Endodermal cell (in vitro differentiated cells): ENCODE data around the gene JSRP1. TPM values are rescaled to one million over a fixed set of nuclear protein-coding genes. Genes with fewer than 3 reads are reported as not detected.

Experiments
- DNase-seq: peaks from one replicate; pipeline ENCODE4 v3.0.0-alpha.2; 2017
- H3K27ac ChIP-seq: 2 replicates; pipeline ENCODE4 v1.5.1; 2013; ENCODE audit warnings: mild to moderate bottlenecking, low read depth, low read length, moderate library complexity
- H3K27me3 ChIP-seq: 2 replicates; pipeline ENCODE4 v1.6.1; 2013; ENCODE audit warnings: mild to moderate bottlenecking, low read length, moderate library complexity; ENCODE audit not compliant: insufficient read depth, control insufficient read depth, poor library complexity, severe bottlenecking
- H3K36me3 ChIP-seq: 2 replicates; pipeline ENCODE4 v1.7.0; 2013; ENCODE audit warnings: mild to moderate bottlenecking, low read length, moderate library complexity; ENCODE audit not compliant: control insufficient read depth, insufficient read depth
- H3K4me1 ChIP-seq: one replicate; pipeline ENCODE4 v1.7.0; 2013; ENCODE audit warnings: low read length; ENCODE audit not compliant: control insufficient read depth, insufficient read depth
- H3K4me3 ChIP-seq: 2 replicates; pipeline ENCODE4 v1.5.1; 2013; ENCODE audit warnings: mild to moderate bottlenecking, low read length, moderate library complexity
- H3K9ac ChIP-seq: 2 replicates; pipeline ENCODE4 v1.6.1; 2013; ENCODE audit warnings: mild to moderate bottlenecking, low read length, moderate library complexity; ENCODE audit not compliant: poor library complexity, severe bottlenecking; ENCODE audit errors: extremely low read depth
- H3K9me3 ChIP-seq: 2 replicates; pipeline ENCODE4 v1.6.1; 2013; ENCODE audit warnings: mild to moderate bottlenecking, low read length, moderate library complexity; ENCODE audit not compliant: control insufficient read depth
- H3K27ac Mint-ChIP-seq: 2 replicates; pipeline ENCODE4 v1.8.0; 2020; ENCODE audit warnings: mixed read lengths
- H3K27me3 Mint-ChIP-seq: 2 replicates; pipeline ENCODE4 v1.8.0; 2021; ENCODE audit warnings: mild to moderate bottlenecking, mixed read lengths; ENCODE audit not compliant: insufficient read depth
- H3K36me3 Mint-ChIP-seq: 2 replicates; pipeline ENCODE4 v1.8.0; 2020; ENCODE audit warnings: low read depth, mixed read lengths
- H3K4me1 Mint-ChIP-seq: 2 replicates; pipeline ENCODE4 v1.8.0; 2020; ENCODE audit warnings: mixed read lengths
- H3K4me3 Mint-ChIP-seq: 2 replicates; pipeline ENCODE4 v1.8.0; 2020; ENCODE audit warnings: mild to moderate bottlenecking, moderate library complexity, mixed read lengths
- H3K9me3 Mint-ChIP-seq: 2 replicates; pipeline ENCODE4 v1.8.0; 2020; ENCODE audit warnings: mild to moderate bottlenecking, mixed read lengths
- CTCF ChIP-seq: fragments of 200-600 bp; sonication (generic); conservative IDR thresholded peaks from 2 replicates; pipeline ENCODE4 v1.5.0; 2021; ENCODE audit warnings: antibody characterized with exemption, mild to moderate bottlenecking
- WGBS, 2 experiments: methylation state at CpG; one replicate each; pipeline versions ENCODE4 v1.1.5 to v1.1.7; 2013; ENCODE audit warnings: missing lambda C conversion rate in 2 of 2, mixed read lengths in 1 of 2; ENCODE audit not compliant: insufficient coverage in 1 of 2, insufficient read length in 1 of 2; 5-methylcytosine and 5-hydroxymethylcytosine counted together
- total RNA-seq, 2 donors: library from RNA; stranded (reverse); fragmentation: NEBNext Ultra II Directional in 1 of 2; extraction: Animal tissue kit (Norgen Biotek cat#: 25700) in 1 of 2; gene quantifications; 2 replicates in 1 of 2; 3 replicates in 1 of 2; pipeline ENCODE4 v1.2.1, GENCODE V29; 2021

Gene JSRP1
- total RNA-seq, 2 donors from 2014 or later, result 0.66 to 0.89 TPM

GRCh38 chr19:2246014-2246620, 10.1 kb downstream of the JSRP1 start:
- 92 to 93% methylated on average over 18 to 25 of the region's 25 CpGs for WGBS, 2 experiments
- Histone ChIP-seq H3K4me3 (no peak overlapping the region), H3K4me1 (no peaks in the 10 kb centered on the region), H3K36me3 (peaks cover 55% of the 10 kb centered on the region), H3K9ac (no peak overlapping the region), H3K27me3 (no peaks in the 10 kb centered on the region), H3K9me3 (no peaks in the 10 kb centered on the region), H3K27ac (no peak overlapping the region)
- Mint-ChIP-seq H3K4me1 (peaks cover under 1% of the 10 kb centered on the region), H3K4me3 (no peak overlapping the region), H3K9me3 (no peaks in the 10 kb centered on the region), H3K36me3 (peaks cover 24% of the 10 kb centered on the region), H3K27ac (no peak overlapping the region), H3K27me3 (no peaks in the 10 kb centered on the region)
- TF ChIP-seq CTCF, result no peak
- DNase-seq, result no peak

GRCh38 chr19:2245273-2245672, 10.9 kb downstream of the JSRP1 start:
- Mint-ChIP-seq H3K9me3 (no peaks in the 10 kb centered on the region), H3K27ac (no peak overlapping the region)
- no peak for TF ChIP-seq CTCF

GRCh38 chr19:2244486-2244885, 11.7 kb downstream of the JSRP1 start:
- no peak for TF ChIP-seq CTCF
- Histone ChIP-seq H3K4me3 (no peak overlapping the region), H3K36me3 (peaks cover 62% of the 10 kb centered on the region), H3K27me3 (no peaks in the 10 kb centered on the region), H3K9ac (no peak overlapping the region), H3K9me3 (no peaks in the 10 kb centered on the region), H3K27ac (no peak overlapping the region), H3K4me1 (peaks cover 4% of the 10 kb centered on the region)
- peaks cover 14% of the 10 kb centered on the region for H3K4me1 Mint-ChIP-seq
- H3K27ac Mint-ChIP-seq, result no peak overlapping the region
- H3K36me3 Mint-ChIP-seq, result peaks cover 29% of the 10 kb centered on the region
- H3K27me3 Mint-ChIP-seq, result no peaks in the 10 kb centered on the region
- no peak overlapping the region for H3K4me3 Mint-ChIP-seq
- no peak for DNase-seq
- no peaks in the 10 kb centered on the region for H3K9me3 Mint-ChIP-seq
- WGBS, 2 experiments, result 98 to 100% methylated on average over 9 to 21 of the region's 21 CpGs

More at GRCh38 chr19:2245273-2245672, 10.9 kb downstream of the JSRP1 start:
- Mint-ChIP-seq H3K27me3 (no peaks in the 10 kb centered on the region), H3K36me3 (peaks cover 29% of the 10 kb centered on the region), H3K4me3 (no peak overlapping the region), H3K4me1 (peaks cover 9% of the 10 kb centered on the region)
- no peak overlapping the region for H3K9ac ChIP-seq
- H3K4me3 ChIP-seq, result no peak overlapping the region
- H3K9me3 ChIP-seq, result no peaks in the 10 kb centered on the region
- peaks cover 62% of the 10 kb centered on the region for H3K36me3 ChIP-seq
- peaks cover 4% of the 10 kb centered on the region for H3K4me1 ChIP-seq
- DNase-seq, result no peak
- no peak overlapping the region for H3K27ac ChIP-seq
- 97% methylated on average over 9 to 15 of the region's 15 CpGs for WGBS, 2 experiments
- H3K27me3 ChIP-seq, result no peaks in the 10 kb centered on the region
